MG63 (cell line): Measurements from ENCODE around the gene KRTAP12-2. TPM values are rescaled to one million over a fixed set of nuclear protein-coding genes. Genes with fewer than 3 reads are reported as not detected.
"Not testable (repeated sequence)": the region's sequence is repeated elsewhere in the genome, so short reads cannot be mapped to it uniquely, and the experiment has no call there.

Source experiments
- DNase-seq: peaks from one replicate; pipeline ENCODE4 v3.0.0-alpha.2; 2020
- H3K27me3 ChIP-seq: fragments of 250-450 bp; sonication (Bioruptor Pico); 2 replicates; pipeline ENCODE4 v1.5.1; 2020; ENCODE audit warnings: mild to moderate bottlenecking, moderate library complexity
- H3K36me3 ChIP-seq: fragments of 250-450 bp; sonication (Bioruptor Pico); 2 replicates; pipeline ENCODE4 v1.5.1; 2020; ENCODE audit warnings: mild to moderate bottlenecking, moderate library complexity
- H3K4me3 ChIP-seq: fragments of 250-450 bp; sonication (Bioruptor Pico); 2 replicates; pipeline ENCODE4 v1.5.1; 2020; ENCODE audit warnings: mild to moderate bottlenecking, moderate library complexity
- H3K9me3 ChIP-seq: fragments of 250-450 bp; sonication (Bioruptor Pico); 2 replicates; pipeline ENCODE4 v1.5.1; 2020; ENCODE audit warnings: mild to moderate bottlenecking, moderate library complexity
- total RNA-seq: library from RNA; depleted of rRNA; stranded (reverse); fragments of >200 nt; shearing (Covaris generic); gene quantifications from 2 replicates; pipeline ENCODE4 v1.2.3, GENCODE V29; 2014; ENCODE audit warnings: low replicate concordance

The KRTAP12-2 gene
- total RNA-seq, 1 experiment from 2014 or later: not detected

- Histone ChIP-seq H3K9me3 (peaks cover 17% of the 10 kb centered on the region), H3K36me3 (no peaks in the 10 kb centered on the region), H3K4me3 (no peak overlapping the region)
These were observed 26.2 kb upstream of the KRTAP12-2 start for GRCh38 chr21:44692798-44693512.

GRCh38 chr21:44691686-44692085, 25.0 kb upstream of the KRTAP12-2 start:
- Histone ChIP-seq H3K4me3 (no peak overlapping the region), H3K36me3 (no peaks in the 10 kb centered on the region), H3K9me3 (peaks cover 17% of the 10 kb centered on the region), H3K27me3 (peaks cover 8% of the 10 kb centered on the region)
- DNase-seq: no peak

More at GRCh38 chr21:44692798-44693512, 26.2 kb upstream of the KRTAP12-2 start:
- H3K27me3 ChIP-seq: peaks cover 2% of the 10 kb centered on the region
- DNase-seq: no peak

GRCh38 chr21:44689740-44690139, 23.0 kb upstream of the KRTAP12-2 start:
- H3K4me3 ChIP-seq, H3K36me3 ChIP-seq, DNase-seq, H3K27me3 ChIP-seq: not testable (repeated sequence)
- H3K9me3 ChIP-seq: peaks cover 17% of the 10 kb centered on the region

GRCh38 chr21:44687671-44688070, 20.9 kb upstream of the KRTAP12-2 start:
- peaks cover 2% of the 10 kb centered on the region for H3K9me3 ChIP-seq
- H3K36me3 ChIP-seq: no peaks in the 10 kb centered on the region
- no peak overlapping the region for H3K4me3 ChIP-seq
- H3K27me3 ChIP-seq: peaks cover 8% of the 10 kb centered on the region
- no peak for DNase-seq

- no peak for DNase-seq
- peaks cover 8% of the 10 kb centered on the region for H3K27me3 ChIP-seq
- no peaks in the 10 kb centered on the region for H3K36me3 ChIP-seq
- no peak overlapping the region for H3K4me3 ChIP-seq
- no peaks in the 10 kb centered on the region for H3K9me3 ChIP-seq
These were observed 20.3 kb upstream of the KRTAP12-2 start for GRCh38 chr21:44686843-44687561.

GRCh38 chr21:44686000-44686781, 19.5 kb upstream of the KRTAP12-2 start:
- no peak overlapping the region for H3K4me3 ChIP-seq
- H3K9me3 ChIP-seq: no peaks in the 10 kb centered on the region
- DNase-seq: no peak
- H3K36me3 ChIP-seq: no peaks in the 10 kb centered on the region
- H3K27me3 ChIP-seq: peaks cover 8% of the 10 kb centered on the region

- H3K9me3 ChIP-seq, H3K36me3 ChIP-seq, DNase-seq, H3K4me3 ChIP-seq: not testable (repeated sequence)
- H3K27me3 ChIP-seq: peaks cover 19% of the 10 kb centered on the region
These were observed 18.3 kb upstream of the KRTAP12-2 start for GRCh38 chr21:44685050-44685449.

- no peak overlapping the region for H3K4me3 ChIP-seq
- no peak for DNase-seq
- H3K36me3 ChIP-seq: no peaks in the 10 kb centered on the region
- peaks cover 20% of the 10 kb centered on the region for H3K27me3 ChIP-seq
- no peaks in the 10 kb centered on the region for H3K9me3 ChIP-seq
These were observed 17.8 kb upstream of the KRTAP12-2 start for GRCh38 chr21:44684483-44684882.

- Histone ChIP-seq H3K9me3 (no peaks in the 10 kb centered on the region), H3K36me3 (no peaks in the 10 kb centered on the region), H3K4me3 (no peak overlapping the region), H3K27me3 (peaks cover 24% of the 10 kb centered on the region)
- DNase-seq: no peak
These were observed 17.4 kb upstream of the KRTAP12-2 start for GRCh38 chr21:44684077-44684476.

- Histone ChIP-seq H3K27me3 (peaks cover 28% of the 10 kb centered on the region), H3K9me3 (no peaks in the 10 kb centered on the region), H3K36me3 (no peaks in the 10 kb centered on the region), H3K4me3 (no peak overlapping the region)
- no peak for DNase-seq
These were observed 15.9 kb upstream of the KRTAP12-2 start for GRCh38 chr21:44682580-44683151.

- Histone ChIP-seq H3K36me3 (no peaks in the 10 kb centered on the region), H3K9me3 (no peaks in the 10 kb centered on the region), H3K4me3 (no peak within 1 kb of the TSS), H3K27me3 (peaks cover 26% of the 10 kb centered on the region)
- DNase-seq: no peak
These were observed 15.3 kb upstream of the KRTAP12-2 start, which contains the start of gene KRTAP12-1 for GRCh38 chr21:44681861-44682579. TSS of gene KRTAP12-1 (minus strand) at chr21:44682163. CDS start at chr21:44682123, 40 bp downstream.

- H3K9me3 ChIP-seq: no peaks in the 10 kb centered on the region
- H3K4me3 ChIP-seq: no peak overlapping the region
- peaks cover 33% of the 10 kb centered on the region for H3K27me3 ChIP-seq
- no peaks in the 10 kb centered on the region for H3K36me3 ChIP-seq
- DNase-seq: no peak
These were observed 14.4 kb upstream of the KRTAP12-2 start for GRCh38 chr21:44681152-44681551.

- DNase-seq: no peak
- H3K4me3 ChIP-seq: no peak overlapping the region
- no peaks in the 10 kb centered on the region for H3K9me3 ChIP-seq
- H3K27me3 ChIP-seq: peaks cover 44% of the 10 kb centered on the region
- no peaks in the 10 kb centered on the region for H3K36me3 ChIP-seq
These were observed 11.2 kb upstream of the KRTAP12-2 start for GRCh38 chr21:44677881-44678280.

GRCh38 chr21:44671911-44672310, 5.2 kb upstream of the KRTAP12-2 start:
- Histone ChIP-seq H3K27me3 (peaks cover 16% of the 10 kb centered on the region), H3K4me3 (no peak overlapping the region), H3K9me3 (peaks cover 14% of the 10 kb centered on the region; the same call in 1 of the 2 replicates), H3K36me3 (no peaks in the 10 kb centered on the region)
- DNase-seq: no peak

- Histone ChIP-seq H3K4me3 (no peak overlapping the region), H3K9me3 (peaks cover 14% of the 10 kb centered on the region; the same call in 1 of the 2 replicates), H3K36me3 (no peaks in the 10 kb centered on the region), H3K27me3 (peaks cover 11% of the 10 kb centered on the region)
- no peak for DNase-seq
These were observed 4.1 kb upstream of the KRTAP12-2 start for GRCh38 chr21:44670642-44671432.
